Measurements from ENCODE around the gene GFM1. TPM values are rescaled to one million over a fixed set of nuclear protein-coding genes. Genes with fewer than 3 reads are reported as not detected.

Gene GFM1
- total RNA-seq, result 58.7 TPM

- FAIRE-seq, result peak; percentile 52
- peak; percentile 71 to 82 for DNase-seq (ENCODE audit: low spot score in 2 of 2)
Observed at GRCh38 chr3:158644345-158644908, at the start of gene GFM1. TSS of gene GFM1 (plus strand) at chr3:158644527. CDS start at chr3:158644635, 108 bp downstream.

GRCh38 chr3:158600787-158601186, 43.5 kb upstream of the GFM1 start:
- peak; percentile 97 for FAIRE-seq
- DNase-seq (ENCODE audit: low spot score in 2 of 2), result no peak

DNA sequence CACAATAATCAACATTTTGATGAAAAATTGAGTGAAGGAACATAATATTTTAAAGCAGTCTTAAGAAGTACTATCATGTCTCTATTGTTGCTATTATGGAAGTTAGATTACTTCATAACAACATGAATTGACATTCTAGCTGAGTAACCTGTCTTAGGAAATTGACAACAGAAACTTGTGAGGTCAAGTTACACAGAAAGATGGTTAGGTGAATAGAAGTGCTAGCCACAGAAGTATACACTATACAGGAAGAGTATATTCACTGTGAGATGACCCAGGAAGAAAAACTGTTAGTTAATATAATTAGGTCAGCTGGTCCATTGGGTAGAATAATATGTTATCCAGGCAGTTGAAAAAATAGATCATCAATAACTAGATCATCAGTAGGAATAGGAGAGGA, 42.1 kb upstream of the GFM1 start:
- FAIRE-seq (no peak), DNase-seq (ENCODE audit: low spot score in 2 of 2) (no peak)

GRCh38 chr3:158617982-158618875, 26.1 kb upstream of the GFM1 start:
- peak; percentile 59 for FAIRE-seq
- DNase-seq (ENCODE audit: low spot score in 2 of 2), result no peak

DNA sequence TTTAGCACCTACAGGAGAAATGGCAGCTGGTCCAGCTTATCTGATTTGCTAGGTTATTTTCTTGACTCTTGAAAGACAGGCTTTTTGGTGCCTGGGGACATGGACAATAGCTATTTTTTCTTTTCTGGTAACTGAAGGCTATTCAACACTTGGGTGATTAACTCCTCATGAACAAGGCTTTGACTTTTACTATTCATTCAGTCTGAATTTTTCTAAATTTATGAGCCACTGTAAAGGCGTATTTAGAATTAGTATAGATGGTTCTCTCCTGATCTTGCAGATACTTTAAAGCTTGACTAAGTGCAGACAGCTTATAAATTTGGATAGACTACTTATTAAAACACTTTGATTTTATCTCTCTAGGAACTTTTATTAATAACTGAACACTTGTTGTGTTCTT, 18.4 kb upstream of the GFM1 start:
- no peak for DNase-seq (ENCODE audit: low spot score in 2 of 2)
- FAIRE-seq, result no peak

DNA sequence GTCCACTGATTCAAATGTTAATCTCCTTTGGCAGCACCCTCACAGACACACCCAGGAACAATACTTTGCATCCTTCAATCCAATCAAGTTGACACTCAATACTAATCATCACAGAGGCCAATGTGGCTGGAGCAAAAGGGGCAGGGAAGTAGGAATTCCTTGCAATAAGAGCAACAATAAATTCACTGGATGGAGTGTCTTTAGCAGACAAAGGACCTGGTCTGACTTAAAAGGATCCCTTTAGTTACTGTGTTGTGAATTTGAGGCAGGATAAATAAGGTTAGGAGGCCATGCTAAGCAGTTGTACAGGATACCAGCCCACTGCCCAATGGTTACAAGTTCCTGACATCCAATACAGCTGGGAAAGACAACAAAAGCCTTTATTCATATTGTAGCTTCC, 12.3 kb upstream of the GFM1 start:
- no peak for DNase-seq (ENCODE audit: low spot score in 2 of 2)
- no peak for FAIRE-seq

DNA sequence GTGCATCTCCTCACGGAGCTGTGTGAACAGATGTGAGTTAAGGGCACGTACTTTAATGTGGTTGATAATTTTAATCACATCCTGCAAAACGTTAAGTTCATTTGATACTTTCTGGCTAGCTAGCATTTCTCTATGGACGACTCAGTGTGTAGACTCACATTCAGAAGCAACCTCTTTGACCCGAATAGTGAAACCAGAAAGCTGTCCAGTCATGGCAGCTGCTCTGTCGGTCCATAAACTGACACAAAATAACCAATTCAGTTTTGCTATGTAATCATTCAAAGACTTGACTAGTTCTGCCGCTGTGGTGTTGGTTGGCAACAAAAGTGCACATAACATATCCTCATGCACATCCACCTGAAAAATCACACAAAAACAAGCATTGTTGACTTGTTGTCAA, 3.7 kb upstream of the GFM1 start:
- no peak for FAIRE-seq
- no peak for DNase-seq (ENCODE audit: low spot score in 2 of 2)

DNA sequence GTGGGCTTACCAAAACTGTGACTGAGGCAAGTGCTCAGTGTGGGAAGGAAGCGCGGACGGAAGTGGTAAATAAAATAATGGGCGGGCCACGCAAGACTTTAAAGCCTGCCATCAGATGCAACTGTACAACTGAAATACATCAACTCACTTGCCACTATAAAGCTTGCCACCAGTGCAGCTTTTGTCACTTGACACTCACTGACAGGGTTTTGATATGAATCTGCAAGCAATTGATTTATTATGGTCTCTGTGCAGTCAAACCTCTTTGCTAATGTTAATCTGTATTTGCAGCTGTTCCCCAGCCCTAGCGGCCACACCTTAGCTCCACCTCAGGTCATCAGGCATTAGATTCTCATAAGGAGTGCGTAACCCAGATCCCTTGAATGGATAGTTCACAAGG, 2.3 kb upstream of the GFM1 start:
- no peak for DNase-seq (ENCODE audit: low spot score in 2 of 2)
- FAIRE-seq, result no peak

DNA sequence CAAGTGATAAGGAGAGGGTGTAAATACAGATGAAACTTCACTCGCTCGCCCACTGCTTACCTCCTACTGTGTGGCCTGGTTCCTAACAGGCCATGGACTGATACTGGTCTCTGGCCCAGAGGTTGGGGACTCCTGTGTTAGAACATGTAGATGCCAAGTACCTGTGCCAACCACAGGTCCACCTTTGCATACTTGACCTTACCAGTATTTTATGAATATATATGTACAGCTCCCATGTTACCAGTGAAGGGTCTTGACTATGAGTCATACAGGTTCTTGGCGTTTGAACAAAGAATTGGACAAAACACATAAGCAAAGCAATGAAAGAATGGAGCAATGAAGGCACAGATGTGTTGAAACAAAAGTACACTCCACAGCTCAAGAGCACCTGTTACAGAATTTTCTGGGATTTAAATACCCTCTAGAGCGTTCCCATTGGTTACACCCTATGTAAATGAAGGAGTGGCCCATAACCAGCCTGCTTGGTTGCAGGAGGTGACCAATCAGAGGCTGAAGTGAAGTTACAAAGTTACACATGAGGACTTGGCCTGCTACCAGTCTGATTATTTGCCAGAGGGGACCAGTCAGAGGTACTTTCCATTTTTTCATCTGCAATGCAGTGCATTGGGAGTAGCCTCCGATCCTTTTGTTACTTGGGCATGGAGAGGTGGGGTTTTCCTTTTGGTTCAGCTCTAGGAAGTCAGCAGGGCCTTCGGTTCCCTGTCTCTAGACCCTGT, 1.7 kb upstream of the GFM1 start:
- FAIRE-seq (no peak), DNase-seq (ENCODE audit: low spot score in 2 of 2) (no peak)

GRCh38 chr3:158649791-158650190, 5.5 kb downstream of the GFM1 start:
- no peak for FAIRE-seq
- no peak for DNase-seq (ENCODE audit: low spot score in 2 of 2)

GRCh38 chr3:158651192-158651591, 6.9 kb downstream of the GFM1 start:
- FAIRE-seq, result no peak

GRCh38 chr3:158652463-158652862, 8.1 kb downstream of the GFM1 start:
- DNase-seq (ENCODE audit: low spot score in 2 of 2) (no peak), FAIRE-seq (no peak)

More at GRCh38 chr3:158651192-158651591, 6.9 kb downstream of the GFM1 start:
- no peak for DNase-seq (ENCODE audit: low spot score in 2 of 2)

DNA sequence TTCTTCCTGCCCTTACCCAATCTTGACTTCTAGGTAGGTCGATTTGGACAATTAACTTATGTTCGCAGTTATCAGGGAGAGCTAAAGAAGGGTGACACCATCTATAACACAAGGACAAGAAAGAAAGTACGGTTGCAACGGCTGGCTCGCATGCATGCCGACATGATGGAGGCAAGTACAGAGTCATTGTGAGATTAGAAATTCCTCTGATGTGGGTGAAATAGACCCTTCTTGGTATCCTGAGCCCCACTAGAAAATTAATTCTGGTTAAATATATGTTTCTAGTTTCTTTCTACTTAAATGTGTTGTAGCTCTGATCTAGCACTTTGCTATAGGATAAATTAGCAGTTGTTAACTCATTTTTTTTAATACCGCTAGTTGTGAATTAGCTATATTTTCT, 14.6 kb downstream of the GFM1 start:
- DNase-seq (ENCODE audit: low spot score in 2 of 2) (no peak), FAIRE-seq (no peak)

DNA sequence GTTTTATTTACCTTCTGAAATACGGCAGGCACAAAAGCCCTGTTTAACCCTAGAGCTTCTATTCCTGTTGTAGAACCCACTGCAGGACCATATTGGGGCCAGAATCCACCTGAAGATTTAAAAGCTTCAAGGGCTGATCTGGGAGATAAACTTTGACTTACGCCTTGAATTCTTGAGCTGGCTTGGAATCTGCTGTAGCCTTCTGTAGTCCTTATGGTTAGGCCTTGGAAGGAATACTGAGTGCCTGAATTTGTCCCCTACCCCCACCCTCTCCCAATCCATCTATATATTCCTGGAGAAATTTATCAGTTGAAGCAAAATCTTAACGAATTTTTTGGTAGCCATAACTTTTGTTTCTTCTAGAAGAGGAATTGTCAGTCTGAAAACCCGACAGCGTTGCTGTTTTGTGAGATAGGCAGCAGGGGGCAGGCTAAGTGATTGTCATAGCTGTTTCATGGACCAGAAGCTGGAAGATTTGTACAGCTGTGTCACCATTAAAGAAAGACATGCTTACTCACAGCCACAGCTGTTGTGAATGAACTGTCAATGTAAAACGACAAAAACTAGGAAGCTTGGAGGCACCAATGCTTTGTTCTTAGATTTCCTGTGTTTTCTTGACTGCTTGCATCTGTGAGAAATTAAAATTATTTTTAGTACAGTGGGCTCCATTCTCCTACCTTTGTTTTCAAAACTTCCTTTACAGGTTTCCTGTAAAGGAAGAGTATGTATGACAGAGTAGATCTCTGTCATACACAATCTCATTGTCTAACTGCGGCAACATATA, 15.3 kb downstream of the GFM1 start:
- peak; percentile 56 for FAIRE-seq

GRCh38 chr3:158660711-158661110, 16.4 kb downstream of the GFM1 start:
- no peak for DNase-seq (ENCODE audit: low spot score in 2 of 2)
- FAIRE-seq, result no peak

More for the DNA sequence above, 15.3 kb downstream of the GFM1 start:
- peak in 1 of 2 donors; percentile 47 for DNase-seq (ENCODE audit: low spot score in 2 of 2)

- FAIRE-seq (no peak), DNase-seq (ENCODE audit: low spot score in 2 of 2) (no peak)
Observed at GRCh38 chr3:158663246-158663645, 18.9 kb downstream of the GFM1 start.

- DNase-seq (ENCODE audit: low spot score in 2 of 2) (no peak), FAIRE-seq (no peak)
Observed at GRCh38 chr3:158663832-158664231, 19.5 kb downstream of the GFM1 start.

DNA sequence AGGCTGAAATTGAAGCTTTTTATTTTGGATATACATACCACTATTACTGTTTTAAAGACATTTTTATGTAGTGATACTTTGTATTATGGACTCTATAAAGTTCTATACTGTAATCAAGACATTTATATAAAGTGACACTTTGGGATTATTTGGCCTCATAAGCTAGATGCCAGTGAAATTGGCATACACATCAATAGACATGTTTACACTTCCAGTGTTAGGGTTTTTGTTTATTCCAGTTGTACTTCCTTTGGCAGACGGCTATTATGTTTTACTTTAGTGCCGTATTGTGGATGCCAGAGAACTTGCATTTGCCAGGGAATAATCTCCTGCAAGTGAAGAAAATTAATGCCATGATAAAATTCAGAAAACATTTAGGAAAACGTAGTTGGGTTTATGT, 22.1 kb downstream of the GFM1 start:
- no peak for FAIRE-seq
- DNase-seq (ENCODE audit: low spot score in 2 of 2), result no peak

DNA sequence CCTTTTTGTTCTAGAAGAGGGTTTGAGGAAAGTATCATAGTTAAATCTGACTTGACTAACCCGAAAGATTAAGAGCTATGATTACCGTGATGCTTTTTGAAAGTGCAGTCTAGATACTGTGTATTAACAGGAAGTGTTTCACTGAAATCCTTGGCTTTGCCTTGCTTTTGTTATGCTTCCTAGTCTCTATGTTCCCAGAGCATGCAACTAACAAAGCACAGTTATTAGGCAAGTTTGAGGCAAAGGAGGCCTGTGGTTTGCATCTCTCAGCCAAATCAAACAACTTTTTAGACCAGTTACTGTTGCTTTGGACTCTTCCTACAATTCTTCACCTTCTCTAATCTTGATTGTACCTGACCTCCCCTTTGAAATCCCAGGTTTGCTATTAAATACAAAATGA, 24.2 kb downstream of the GFM1 start:
- DNase-seq (ENCODE audit: low spot score in 2 of 2) (no peak), FAIRE-seq (no peak)

GRCh38 chr3:158671821-158672214, 27.5 kb downstream of the GFM1 start:
- DNase-seq (ENCODE audit: low spot score in 2 of 2) (no peak), FAIRE-seq (no peak)
